Bone marrow (tissue), 2 donors: ENCODE measurements around the gene FOXI1.

ENCODE experiments used
- DNase-seq, 2 donors: peaks; one replicate each; lab custom pipeline; 2025; lab: John Stamatoyannopoulos, UW

Gene FOXI1

DNA sequence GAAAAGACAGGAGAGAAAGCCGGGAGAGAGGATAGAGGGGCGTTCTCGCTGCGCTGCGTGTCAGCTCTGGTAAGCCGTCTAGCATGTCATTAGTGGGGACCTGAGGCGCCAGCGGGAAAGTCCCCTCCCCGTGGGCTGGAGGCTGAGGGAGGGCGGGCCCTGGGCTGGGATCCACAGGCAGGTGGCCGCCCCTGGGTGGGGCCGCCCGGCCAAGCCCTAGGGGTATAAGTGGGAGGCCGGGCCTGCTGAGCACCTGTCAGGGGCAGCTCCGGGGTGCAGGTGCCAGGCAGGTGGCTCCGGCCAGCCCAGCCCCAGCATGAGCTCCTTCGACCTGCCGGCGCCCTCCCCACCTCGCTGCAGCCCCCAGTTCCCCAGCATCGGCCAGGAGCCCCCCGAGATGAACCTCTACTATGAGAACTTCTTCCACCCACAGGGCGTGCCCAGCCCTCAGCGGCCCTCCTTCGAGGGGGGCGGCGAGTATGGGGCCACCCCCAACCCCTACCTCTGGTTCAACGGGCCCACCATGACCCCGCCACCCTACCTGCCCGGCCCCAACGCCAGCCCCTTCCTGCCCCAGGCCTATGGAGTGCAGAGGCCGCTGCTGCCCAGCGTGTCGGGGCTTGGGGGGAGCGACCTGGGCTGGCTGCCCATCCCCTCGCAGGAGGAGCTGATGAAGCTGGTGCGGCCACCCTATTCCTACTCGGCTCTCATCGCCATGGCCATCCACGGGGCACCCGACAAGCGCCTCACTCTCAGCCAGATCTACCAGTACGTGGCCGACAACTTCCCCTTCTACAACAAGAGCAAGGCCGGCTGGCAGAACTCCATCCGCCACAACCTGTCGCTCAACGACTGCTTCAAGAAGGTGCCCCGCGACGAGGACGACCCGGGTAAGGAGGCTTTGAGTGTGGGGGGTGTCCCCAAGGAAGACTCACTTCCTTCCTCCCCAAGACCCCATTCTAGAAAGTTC lies at the start of gene FOXI1:
Gene FOXI1, plus strand, starts transcription at position 256 of the 970 bp plus-strand sequence. Its CDS starts 61 bp downstream, at position 317.
- DNase-seq, result no peak

DNA sequence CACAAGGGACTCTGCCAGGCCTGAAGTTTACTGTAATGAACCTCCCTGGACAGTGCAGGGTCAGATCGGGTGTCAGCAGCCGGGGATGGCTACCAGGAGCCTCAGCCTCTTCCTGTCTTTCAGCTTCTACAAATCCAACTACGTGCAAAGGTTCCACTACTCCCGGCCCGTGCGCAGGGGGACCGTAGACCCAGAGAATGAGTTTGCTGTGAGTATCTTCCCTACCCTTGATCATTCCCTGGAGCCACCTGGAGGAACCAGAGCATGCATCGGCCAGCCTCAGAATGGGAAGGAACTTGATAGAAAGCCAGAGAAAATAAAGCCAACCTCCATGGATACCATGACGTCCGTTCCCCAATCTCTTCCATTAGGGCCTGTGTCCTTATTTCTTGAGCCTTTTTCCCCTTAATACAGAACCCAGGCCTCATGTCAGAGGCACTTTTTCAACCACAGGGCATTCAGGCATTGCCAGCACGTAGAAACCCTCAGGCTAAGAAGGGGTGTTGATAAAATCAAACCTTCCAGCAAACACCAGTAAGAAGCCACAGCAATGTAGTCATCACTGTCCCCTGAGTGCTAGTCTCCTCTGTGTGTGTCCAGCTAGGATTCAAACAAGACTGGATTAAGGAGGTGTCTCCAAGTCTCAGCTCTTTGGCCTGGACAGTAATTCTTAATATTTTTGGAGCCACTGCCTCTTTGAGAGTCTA lies 49.0 kb upstream of the FOXI1 start:
- DNase-seq, result no peak

DNA sequence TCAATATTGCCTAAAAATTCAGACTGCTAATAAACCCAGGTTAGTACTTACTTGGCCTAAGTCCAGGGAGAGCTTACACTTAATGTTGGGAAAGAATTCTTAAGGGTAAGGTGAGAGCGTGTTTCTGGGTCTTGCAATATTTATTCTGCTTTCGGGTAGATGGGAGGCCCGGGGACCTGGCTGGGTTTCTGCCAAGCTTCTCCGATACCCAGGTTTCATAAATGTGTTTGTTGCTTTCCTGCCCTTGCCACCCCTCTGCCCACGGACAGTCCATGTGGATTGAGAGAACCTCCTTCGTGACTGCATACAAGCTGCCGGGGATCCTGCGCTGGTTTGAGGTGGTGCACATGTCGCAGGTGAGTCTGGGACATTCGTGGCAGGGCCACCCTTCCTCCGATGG lies 48.4 kb upstream of the FOXI1 start:
- DNase-seq, result no peak

DNA sequence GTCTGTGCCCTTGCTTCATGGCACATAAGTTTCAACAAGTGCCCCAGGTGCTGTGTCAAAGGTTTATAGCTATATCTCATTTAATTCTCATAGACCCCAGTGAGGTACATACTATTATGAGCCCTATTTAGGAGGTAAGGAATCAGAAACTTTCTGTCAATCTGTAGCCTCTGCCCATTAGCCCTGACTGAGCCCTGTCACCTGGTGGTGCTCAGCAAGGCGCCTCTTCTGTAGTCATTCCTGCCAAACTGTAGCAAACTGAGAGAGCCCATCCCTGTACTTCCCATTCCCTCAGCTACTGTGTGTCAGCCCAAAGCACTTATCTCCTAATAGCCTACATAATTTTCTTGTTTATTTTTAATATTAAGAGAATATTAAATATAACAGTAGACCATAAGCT lies 46.5 kb upstream of the FOXI1 start:
- DNase-seq, result no peak

DNA sequence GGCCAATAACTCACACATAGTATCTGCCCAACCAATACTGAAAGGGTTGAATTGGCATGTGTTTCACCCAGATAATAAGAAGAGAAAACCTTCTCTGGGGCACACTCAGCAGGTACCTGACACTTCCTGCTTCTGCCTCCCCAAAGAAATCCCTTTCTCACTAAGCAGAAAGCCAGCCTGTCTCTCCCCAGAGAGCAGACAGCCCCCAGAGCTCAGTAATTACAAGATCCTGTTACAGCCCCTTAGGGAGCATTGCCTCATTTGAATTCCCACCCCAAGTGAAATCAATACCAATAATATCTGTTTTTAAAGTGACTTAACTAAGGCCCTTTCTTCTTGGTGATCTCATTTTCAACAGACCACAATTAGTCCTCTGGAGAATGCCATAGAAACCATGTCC lies 38.5 kb upstream of the FOXI1 start:
- no peak for DNase-seq

DNA sequence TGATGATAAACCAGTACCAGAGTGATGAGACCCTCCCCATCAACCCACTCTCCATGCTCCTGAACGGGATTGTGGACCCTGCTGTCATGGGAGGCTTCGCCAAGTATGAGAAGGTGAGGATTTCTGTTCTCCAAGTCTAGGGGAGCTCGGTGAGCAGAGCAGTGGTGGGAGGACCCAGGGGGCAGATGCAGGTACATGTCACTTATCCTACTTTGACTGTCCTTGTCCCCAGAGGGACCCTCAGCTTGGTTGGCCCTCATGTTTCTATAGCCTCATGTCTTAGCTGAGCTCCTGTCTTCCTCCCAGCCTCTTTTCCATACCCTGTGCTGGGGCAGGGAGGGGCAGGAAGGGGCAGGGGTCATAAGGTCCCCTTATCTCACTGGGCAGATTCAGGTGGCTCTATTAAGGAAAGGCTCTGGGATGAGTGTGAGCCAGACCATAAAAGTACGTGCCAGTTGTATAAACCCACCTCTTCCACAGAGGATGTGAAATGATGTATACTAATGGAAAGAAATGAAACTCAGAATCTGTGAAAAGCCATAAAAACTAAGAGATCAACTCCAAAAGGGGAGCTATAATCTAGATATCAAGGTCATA lies 38.0 kb upstream of the FOXI1 start:
- no peak for DNase-seq

DNA sequence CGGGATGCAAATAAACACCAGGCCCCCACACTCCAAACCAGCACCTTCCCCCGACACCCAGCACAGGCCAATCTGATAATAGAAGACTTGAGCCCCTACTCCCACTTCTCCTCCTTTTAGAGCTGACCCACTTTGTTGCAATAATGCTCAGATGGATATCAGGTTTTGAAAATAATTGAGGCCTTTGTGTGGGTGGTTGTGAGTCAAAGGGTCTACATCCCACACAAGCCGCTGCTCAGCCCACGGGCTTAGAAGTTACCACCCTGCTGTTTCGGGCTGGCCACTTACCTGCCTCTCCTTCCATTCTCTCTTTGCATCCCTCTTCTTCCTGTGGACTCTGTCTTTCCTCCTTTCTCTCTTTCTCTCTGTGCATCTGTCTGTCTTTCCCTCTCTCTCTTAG lies 36.2 kb upstream of the FOXI1 start:
- DNase-seq, result no peak

DNA sequence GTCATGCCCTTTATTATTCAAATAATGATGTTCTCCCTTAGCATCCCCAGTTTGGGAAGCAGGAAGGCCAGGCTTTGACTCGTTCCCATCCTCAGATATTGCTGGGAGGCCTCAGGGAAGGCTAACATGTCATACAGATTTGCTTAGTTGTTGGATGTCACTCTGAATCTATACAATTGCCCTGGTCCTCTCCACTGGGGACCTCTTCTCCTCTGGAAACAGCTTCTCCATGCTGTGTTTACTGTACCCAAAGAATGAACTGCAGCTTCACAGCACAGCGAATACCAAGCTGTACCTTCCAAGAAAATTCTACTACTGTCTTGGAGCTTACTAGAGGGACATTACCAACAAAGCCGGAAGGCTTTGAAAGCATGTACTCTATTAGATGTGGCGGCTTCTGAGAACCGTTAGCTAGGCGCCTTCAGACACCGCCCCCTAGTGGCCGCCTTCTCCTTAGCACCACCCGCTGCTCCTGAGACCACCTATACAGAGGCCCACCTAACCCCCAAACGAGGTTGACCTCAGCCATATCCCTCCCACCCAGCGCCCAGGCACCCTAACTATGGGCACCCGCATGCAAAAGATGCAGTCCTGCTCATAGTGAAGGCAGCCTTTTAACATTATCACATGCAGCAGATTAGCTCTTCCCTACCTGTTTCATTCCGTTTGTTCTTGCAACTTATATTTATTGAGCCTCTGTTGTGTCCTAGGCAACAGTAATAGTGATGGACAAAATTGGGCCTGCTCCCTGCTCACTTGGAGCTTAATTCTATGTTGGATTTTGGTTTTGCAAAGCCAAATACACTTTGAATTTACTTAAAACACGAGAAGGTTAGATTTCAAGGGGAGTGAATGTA lies 34.9 kb upstream of the FOXI1 start:
- no peak for DNase-seq

DNA sequence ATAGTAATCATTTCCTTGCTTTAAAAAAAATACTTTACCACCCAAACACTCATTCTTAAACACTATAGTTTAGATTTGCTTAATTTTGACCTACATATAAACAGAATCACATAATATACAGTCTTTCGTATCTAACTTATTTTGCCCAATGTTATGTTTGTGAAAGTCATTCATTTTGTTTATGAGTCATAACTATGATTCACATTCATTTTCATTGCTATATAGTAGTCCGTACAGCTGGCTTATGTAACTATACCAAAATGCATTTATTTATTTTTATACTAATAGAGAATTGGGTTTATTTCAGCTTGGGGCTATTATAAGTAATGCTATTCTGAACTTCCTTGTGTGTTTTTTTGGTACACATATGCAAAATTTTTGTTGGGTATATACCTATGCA lies 33.9 kb upstream of the FOXI1 start:
- no peak for DNase-seq

DNA sequence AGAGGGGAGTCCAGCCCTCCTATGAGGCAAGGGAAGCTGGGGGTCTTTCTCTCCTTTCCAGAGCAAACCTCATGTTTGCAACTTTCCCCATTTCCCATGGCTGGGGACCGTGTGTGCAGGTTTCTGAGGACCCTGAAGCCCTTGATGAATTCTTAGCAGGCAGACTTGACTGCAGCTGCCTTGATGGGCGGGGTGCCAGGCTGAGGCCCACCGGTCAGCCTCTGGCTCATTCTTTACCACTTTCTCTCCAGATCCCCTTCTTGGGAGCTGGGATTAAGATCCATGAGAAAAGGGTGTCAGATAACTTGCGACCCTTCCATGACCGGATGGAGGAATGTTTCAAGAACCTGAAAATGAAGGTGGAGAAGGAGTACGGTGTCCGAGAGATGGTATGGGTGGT lies 30.0 kb upstream of the FOXI1 start:
- DNase-seq, result no peak

DNA sequence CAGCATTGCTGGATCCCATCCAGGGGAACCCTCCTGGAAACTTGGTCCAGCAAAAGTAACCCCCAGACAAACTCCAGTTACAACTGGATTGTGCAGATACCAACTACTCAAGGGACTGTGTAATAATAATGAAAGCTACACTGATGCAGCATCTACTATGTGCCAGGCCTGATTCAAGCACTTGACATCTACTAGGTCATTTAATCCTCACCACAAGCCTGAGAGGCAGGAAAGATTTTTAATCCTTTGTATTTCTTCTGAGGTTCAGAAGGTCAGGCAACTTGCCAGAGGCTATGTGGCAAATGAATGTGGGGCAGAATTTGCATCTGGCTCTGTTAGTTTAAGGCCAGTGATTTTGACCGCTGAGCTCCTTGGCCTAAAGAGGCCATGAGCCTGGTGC lies 29.5 kb upstream of the FOXI1 start:
- DNase-seq, result no peak

DNA sequence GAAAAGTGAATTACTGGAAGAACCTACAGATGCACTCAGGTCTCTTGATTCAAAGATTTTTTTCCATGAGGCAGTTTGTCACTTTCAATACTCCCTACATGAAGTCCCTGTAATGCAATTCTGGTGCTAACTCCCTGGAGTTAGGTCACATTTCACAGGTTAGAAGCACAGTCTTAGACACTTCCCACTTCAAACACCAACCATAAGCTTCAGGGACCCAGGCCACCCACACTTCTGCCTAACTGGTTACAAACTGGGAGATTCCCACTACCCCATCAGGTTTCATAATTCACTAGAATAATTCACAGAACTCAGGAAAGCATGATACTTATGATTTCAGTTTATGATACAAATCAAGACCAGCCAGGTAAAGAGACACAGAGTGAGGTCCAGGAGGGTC lies 29.0 kb upstream of the FOXI1 start:
- DNase-seq, result no peak

DNA sequence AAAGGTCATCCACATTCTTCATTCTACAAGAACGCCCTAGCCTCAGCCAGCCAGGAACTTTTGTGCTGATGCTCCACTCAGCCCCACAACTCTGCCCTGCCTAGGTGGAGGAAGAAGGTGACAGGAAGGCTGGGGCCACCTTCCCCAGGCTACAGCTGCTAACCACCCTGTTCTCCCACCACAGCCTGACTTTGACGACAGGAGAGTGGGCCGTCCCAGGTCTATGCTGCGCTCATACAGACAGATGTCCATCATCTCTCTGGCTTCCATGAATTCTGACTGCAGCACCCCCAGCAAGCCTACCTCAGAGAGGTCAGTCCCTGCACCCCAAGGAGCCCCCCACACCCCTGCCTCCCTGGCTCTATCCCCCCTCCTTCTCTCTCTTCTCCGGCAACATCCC lies 28.2 kb upstream of the FOXI1 start:
- DNase-seq, result no peak

DNA sequence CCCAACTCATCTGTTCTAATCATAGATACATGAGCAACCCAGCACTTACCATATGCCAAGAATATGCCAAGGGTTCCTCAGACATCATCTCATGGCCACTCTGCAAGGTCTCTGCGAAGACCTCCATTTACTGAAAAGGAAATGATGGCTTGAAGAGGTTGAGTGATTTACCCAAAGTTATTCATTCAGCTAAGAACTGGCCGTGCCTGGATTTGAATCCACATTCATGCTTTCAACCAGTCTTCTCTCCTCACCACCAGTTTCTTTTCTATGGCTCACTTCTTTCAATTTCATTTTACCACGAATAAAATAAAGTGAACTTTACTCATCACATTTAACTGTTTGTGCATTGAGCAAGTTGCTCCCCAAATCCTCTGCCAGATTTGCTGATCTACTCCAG lies 27.2 kb upstream of the FOXI1 start:
- no peak for DNase-seq

DNA sequence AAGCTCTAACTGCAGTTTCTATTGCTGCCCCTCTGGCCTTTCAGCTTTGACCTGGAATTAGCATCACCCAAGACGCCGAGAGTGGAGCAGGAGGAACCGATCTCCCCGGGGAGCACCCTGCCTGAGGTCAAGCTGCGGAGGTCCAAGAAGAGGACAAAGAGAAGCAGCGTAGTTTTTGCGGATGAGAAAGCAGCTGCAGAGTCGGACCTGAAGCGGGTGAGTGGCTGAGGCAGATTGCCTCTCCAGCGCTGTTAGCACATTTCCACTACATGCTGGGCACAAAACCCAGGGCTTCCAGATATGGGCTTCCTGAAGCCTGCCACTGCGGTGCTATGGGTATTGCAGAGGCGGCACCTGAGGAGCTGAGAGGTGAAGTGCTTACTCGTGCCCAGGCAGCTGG lies 26.8 kb upstream of the FOXI1 start:
- no peak for DNase-seq

DNA sequence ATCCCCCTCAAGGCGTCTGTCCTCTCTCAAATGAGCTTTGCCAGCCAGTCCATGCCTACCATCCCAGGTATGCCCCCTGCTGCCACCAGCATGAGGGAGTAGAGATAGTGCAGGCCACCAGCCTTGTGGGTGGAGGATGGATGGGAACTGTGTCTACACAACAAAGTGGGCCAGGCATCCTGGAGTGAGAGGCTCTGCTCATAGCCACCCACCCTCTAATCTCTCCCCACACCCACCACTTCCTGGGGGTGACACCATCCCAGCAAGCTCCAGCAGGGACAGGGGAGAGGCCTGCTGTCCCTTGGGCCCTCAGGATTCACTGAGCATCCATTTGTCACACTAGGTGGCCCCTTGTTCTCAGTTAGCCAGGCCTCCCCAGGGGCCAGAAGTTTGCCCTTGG lies 25.5 kb upstream of the FOXI1 start:
- no peak for DNase-seq

DNA sequence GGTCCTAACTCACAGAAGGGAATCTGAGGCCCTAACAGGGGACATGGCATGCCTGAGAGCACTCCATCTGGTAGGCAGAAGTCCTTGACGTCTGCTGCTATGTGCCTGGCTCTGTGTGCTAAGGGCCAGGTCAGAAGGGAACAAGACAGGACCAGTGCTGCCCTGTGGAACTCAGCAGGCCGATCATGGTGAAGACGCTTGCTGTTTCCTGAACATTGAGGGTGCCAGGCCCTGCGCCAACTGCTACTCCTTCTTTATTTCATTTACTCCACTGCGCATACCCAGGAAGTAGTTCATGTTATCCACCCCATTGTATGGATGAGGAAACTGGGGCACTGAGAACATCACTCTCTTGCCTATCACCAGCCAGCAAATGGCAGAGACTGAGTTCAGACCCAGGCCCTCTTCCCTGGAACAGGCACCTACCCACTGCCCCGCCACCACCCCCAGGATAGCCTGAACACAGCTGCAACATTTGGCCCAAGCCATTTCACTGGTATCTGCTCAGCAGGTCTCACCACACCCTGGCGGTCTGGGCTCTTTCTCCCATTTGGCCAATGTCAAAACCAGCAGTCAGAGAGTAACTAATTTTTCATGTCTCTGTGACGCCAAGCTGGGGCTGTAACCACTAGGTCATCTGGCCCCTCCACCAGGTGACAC lies 24.8 kb upstream of the FOXI1 start:
- no peak for DNase-seq

DNA sequence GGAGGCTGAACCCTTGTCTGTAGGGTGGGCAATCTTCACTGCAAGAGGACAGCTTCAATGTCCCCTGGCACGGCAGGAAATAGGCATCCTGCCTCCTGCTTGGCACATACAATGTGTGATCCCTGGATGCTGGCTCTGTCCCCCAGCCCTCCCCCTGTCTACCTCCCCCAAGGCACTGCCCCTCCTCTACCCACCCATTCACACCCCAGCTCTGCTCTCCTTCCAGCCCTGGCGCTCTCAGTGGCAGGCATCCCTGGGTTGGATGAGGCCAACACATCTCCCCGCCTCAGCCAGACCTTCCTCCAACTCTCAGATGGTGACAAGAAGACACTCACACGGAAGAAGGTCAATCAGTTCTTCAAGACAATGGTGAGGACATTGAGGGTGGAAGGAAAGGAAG lies 24.1 kb upstream of the FOXI1 start:
- DNase-seq, result no peak

DNA sequence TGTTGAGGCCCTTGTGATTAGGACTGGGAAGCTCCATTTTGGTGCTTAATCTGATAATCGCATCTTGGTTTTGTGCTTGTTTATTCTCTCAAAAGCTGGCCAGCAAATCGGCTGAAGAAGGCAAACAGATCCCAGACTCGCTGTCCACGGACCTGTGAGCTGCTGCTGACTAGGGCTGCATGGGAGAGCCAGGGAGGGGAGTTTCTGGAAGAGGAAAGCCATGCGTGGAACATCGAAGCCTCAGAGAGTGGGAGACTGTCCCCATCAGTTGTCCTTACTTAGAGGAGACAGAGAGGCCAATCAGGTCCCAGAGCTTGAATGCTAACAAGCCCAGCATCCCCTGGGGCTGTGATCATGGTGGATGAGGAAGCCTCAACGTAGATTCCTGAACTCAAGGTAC lies 23.0 kb upstream of the FOXI1 start:
- no peak for DNase-seq

DNA sequence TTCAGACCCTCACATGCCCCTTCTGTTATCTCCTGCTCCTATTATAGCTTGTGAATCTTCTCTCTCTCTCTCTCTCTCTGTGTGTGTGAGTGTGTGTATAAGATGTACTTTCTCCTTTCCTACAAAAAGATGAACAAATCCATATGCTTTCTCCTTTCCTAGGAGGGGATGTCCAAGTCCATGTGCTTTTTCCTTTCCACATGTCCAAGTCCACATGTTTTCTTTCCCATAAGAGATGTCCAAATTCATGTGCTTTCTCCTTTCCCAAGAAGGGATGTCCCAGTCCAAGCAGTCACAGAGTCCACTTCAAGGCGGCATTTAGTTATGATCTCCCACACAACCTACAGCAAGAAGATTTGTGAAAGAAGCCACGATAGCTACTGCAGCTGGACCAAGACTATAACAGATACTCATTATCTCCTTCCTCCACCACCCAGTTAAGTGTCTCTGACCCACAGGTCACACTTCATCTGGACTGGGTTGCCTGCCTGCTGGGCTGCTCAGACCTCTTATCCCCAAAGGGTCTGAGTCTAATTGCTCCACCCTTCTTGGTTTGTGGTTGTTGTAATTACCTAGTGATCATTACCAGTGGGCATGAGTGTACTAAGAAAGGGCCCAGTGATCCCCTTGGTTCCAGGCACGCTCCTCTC lies 18.4 kb upstream of the FOXI1 start:
- no peak for DNase-seq
